ENCODE results near the gene KCNQ1.

The KCNQ1 gene

GRCh38 chr11:2883979-2884815 lies 439.4 kb downstream of the KCNQ1 start:
- DNase-seq, result no peak

- no peak for DNase-seq
Measured at GRCh38 chr11:2885017-2885677, 440.3 kb downstream of the KCNQ1 start.

- DNase-seq, result peak; percentile 54 to 73
Measured at GRCh38 chr11:2885678-2886081, 440.9 kb downstream of the KCNQ1 start, which contains the start of gene CDKN1C. Gene CDKN1C, minus strand, starts transcription at chr11:2885775. Its CDS starts 319 bp downstream, at chr11:2885456.

- no peak for DNase-seq
Measured at GRCh38 chr11:2886191-2886894, 441.5 kb downstream of the KCNQ1 start.

- no peak for DNase-seq
Measured at GRCh38 chr11:2886936-2887335, 442.1 kb downstream of the KCNQ1 start.

GRCh38 chr11:2887515-2888195 lies 442.8 kb downstream of the KCNQ1 start:
- DNase-seq, result no peak

GRCh38 chr11:2888266-2888968 lies 443.6 kb downstream of the KCNQ1 start:
- peak; percentile 92 to 93 for DNase-seq

GRCh38 chr11:2889362-2890273 lies 444.8 kb downstream of the KCNQ1 start:
- no peak for DNase-seq

GRCh38 chr11:2890466-2891294 lies 445.9 kb downstream of the KCNQ1 start:
- no peak for DNase-seq

GRCh38 chr11:2891326-2892214 lies 446.8 kb downstream of the KCNQ1 start:
- DNase-seq, result no peak

- DNase-seq, result peak; percentile 65 to 68
Measured at GRCh38 chr11:2892215-2892966, 447.6 kb downstream of the KCNQ1 start.

- DNase-seq, result no peak
Measured at GRCh38 chr11:2892967-2893528, 448.2 kb downstream of the KCNQ1 start.

GRCh38 chr11:2893935-2894334 lies 449.1 kb downstream of the KCNQ1 start:
- no peak for DNase-seq

- no peak for DNase-seq
Measured at GRCh38 chr11:2896047-2896446, 451.2 kb downstream of the KCNQ1 start.

- DNase-seq, result no peak
Measured at GRCh38 chr11:2897048-2897447, 452.2 kb downstream of the KCNQ1 start.

- DNase-seq, result peak in 1 of 2 donors; percentile 43
Measured at GRCh38 chr11:2898366-2899079, 453.7 kb downstream of the KCNQ1 start.
